Right renal pelvis (tissue), 4 donors: ENCODE results near the gene NEO1. TPM values are rescaled to one million over a fixed set of nuclear protein-coding genes. Genes with fewer than 3 reads are reported as not detected.

Source experiments
- DNase-seq, 4 donors: peaks; one replicate each; pipeline ENCODE4 v3.0.0-alpha.2; 2013; ENCODE audit warnings: low read depth in 4 of 4, low spot score in 3 of 4, missing footprints in 1 of 4
- polyA plus RNA-seq, 4 donors: library from polyadenylated mRNA; unstranded; fragments of 120-200 nt; gene quantifications; one replicate each; pipeline ENCODE4 v1.2.1, GENCODE V29; 2013; ENCODE audit not compliant: insufficient read length in 4 of 4

The NEO1 gene
- polyA plus RNA-seq, 4 donors: 126 to 141 (median 128) TPM

DNA sequence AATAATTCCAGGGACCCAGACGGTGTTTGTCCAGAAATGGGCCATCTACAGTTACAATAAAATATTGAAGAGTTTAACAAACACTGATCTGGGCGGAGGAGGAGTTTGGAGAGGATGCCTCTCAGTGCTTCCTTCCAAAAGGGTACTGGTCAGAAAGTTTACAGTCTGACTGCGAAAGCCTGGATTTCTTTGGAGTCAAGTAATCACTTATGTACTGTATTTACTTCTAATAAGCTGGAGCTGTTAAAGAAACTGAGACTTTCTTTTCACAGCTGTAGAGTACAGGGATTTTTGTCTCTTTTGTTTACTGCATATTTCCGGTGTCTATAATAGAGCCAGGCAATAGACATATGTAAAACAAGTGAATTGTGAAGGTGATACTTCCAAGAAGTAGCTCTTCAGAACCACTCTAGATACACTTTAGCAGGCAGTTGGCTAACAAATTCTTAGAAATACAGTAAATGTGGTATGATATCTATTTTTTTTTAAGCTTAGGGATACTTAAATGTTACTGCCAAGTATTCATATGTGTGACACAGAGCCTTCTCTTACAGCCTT, 22.1 kb upstream of the NEO1 start:
- DNase-seq: no peak

DNA sequence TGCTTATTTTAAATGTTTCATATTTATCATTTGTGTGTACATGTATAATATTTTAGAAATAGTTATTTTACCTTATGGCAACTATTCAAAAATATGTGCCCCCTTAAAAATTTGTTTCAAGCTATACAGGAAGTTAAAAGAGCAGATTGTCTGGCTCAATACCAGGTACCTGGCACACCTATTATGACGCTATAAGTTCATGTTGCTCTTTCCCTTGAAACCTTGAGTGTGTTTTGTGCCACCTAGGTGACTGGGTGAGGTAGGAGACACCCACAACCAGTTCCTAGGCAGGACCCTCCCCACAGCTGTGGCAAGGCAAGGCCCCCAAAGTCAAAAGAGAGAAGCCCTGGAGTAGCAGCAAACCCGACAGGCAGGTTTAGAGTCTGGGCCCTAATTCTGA, 20.6 kb upstream of the NEO1 start:
- no peak for DNase-seq

DNA sequence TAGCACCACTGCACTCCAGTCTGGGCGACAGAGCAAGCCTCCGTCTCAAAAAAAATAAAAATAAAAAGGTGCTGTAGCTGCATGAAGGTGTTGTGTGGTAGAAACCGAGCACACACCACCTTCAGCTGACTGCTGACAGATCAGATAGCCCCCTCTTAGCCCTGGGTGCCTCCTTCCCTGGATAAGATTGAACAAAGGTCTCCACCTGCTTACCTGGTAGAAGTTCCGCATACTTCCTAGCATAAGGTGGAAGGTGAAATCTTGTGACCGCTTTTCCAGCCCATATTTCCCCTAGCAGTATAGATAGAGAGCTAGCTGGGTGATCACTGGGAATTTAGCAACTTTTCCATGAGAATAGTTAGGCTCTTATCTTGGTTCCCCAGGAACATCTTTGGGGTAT, 18.7 kb upstream of the NEO1 start:
- no peak for DNase-seq

DNA sequence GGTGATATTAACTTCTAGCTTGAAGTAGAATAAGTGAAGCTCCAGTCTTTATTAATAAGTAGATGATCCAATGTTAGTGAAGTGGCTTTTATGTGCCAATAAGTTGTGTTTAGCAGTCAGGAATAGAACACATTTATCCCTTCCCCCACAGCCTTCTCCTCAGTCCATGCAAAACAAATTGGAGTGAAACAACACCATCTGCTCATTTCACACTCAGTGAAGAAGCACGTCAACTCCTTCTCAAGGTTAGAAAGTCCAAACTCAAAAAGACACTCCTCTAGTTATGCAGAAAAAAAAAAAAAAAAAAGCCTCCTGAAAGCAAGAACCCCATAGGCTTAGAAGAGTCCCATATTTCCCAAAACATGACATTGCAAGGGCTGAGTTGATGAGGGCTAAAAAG, 18.0 kb upstream of the NEO1 start:
- DNase-seq: no peak

DNA sequence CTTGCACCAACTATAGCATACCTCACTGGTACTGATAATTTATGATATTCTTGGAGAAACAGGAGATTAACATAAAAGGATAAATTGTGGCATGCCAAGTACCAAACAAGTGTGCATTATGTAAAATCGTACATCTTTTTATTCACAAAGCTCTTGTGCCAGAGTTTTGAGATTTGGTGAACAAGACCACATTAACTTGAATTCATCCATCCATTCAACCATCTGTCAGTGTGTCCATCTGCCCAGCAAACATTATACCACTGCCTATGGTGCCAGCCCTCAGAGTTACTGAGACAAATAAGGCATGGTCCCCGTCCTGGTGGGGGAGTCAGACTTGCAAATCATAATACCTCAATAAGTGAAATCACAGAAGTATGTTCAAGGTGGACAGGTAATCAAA, 17.0 kb upstream of the NEO1 start:
- no peak for DNase-seq

DNA sequence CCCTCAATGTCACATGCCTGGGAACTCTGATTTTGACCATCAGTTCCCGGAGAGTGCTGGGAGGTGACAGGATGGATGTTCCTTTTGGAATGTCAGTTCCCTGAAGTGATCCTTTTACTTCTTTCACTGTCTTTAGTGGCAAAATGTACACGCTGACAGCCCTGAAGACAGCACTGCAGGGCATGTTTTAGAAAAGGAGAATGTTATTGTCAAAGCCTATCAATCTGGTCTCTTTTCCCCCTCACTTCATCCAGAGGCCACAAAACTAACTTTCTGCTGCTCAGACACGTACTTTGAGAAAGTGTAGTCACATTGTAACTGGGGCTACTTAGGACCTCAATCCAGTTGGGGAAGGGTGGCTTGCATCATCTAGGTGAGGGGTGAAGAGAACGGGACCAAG, 14.0 kb upstream of the NEO1 start:
- no peak for DNase-seq

DNA sequence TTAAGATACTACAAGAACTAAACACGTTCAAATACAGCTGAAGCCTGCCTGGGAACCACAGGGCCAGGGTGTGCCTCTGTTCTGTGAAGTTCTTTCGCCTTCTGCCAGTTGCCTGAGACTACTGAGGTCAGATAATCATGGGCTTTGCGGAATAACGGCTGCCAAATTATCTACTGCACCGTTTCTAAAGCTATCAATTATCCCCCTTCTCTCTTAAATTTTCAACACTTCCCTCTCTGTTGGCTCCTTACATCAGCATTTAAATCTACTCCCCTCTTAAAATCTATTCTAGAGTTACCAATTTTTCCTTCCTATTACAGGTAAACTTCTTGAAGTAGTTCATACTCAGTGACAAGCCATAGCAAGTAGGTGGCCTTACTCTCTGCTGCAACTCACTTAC, 6.2 kb upstream of the NEO1 start:
- no peak for DNase-seq

DNA sequence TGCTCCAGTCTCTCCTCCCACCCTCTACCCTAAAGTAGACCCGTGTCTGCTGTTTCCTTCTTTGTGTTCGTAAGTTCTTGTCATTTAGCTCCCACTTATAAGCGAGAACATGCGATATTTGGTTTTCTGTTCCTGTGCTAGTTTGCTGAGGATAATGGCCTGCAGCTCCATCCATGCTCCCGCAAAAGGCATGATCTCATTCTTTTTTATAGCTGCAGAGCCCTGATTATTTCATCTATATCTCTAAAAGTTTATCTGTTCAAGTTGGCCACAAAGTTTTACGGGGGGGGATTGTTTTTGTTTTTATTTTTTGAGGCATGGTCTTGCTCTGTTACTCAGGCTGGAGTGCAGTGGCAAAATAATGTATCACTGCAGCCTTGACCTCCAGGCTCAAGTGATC, 4.4 kb upstream of the NEO1 start:
- no peak for DNase-seq

DNA sequence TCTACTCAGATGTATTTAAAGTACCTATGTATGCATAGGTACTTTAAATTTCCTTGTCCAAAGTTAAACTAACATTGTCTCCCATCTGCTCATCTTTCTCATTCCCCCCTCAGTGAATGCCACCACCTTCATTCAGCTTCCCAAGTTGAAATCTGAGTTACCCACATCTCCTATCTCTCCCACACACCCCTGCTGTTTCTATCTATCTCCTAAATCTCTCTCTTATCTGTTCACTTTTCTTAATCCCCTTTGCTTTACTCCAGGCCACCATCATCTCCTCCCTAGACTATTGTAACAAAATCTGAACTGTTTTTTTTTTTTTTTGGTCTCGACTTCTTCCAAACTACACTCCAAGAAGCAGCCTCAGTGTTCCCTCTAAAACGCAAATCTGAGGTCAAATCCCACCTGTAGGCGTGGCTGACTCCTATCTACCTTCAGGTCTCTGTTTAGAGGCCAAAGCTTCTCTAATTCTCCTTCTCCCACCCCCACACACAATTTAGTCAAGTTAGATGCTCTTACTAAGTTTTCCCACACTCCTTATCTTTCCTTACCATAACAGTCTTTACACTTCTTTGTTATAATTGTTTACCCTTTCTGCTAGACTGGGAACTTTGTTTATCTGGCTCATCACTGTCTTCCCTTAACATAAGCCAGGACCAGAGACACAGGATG, 3.5 kb upstream of the NEO1 start:
- no peak for DNase-seq

DNA sequence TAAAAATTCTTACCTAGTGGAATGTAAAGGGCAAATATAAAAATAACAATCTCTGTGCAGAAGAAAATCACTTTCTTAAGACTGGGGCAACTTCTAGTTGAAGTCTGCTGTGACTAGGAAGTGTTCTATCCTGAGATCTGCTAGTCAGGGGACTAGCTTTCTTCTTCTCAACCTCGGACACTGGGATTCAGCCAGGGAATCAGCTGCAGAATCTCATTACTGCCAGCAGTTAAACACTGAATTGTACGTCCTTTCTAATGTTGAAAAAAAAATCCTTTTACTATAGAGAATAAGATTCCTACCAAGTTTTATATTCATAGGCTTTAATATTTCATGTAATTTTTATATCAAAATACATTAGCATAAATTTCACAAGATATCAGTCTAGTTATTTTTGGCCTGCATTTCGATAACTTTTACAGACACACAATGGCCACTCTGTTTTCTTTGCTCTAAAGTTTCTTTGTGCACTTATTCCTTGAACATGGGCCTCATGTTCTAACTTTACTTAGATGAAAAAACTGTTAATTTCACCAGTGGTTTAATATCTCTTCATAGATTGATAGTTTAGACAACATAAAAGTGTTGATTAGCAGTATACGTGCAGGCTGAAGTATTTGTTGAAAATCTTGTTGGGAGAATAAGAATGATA, 2.6 kb upstream of the NEO1 start:
- DNase-seq: no peak

DNA sequence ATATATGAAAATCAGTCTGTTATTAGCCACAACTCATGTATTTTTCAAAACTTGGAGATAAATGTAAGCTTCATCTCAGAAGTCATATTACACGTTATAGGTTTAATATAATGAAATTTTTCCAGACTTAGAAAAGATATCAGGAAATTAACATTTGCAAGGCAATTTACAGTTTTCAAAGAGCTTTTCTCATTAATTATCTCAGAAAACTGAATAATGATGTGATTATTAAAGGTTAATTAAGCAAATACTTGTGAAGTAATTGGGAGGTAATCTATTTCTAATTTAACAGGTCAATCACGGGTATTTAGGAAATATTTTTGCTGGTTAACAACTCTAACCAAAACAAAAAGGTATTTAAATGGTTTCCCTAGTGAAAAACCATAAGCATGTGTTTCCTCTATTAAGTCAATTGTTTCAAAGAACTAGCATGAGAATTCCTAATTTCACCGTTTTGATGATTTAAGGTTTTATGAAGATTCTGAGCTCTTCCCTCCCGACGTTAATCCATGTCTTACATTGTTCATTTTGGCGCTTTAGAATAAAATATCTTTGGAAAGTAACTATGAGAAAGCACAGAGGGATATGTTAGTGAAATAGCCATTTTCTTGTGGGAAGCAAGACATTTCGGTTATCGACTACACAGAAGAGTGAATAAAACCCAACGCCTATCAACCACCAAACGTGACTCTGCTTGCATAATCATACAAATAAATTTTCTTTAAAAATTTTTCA, 1.5 kb upstream of the NEO1 start:
- no peak for DNase-seq

DNA sequence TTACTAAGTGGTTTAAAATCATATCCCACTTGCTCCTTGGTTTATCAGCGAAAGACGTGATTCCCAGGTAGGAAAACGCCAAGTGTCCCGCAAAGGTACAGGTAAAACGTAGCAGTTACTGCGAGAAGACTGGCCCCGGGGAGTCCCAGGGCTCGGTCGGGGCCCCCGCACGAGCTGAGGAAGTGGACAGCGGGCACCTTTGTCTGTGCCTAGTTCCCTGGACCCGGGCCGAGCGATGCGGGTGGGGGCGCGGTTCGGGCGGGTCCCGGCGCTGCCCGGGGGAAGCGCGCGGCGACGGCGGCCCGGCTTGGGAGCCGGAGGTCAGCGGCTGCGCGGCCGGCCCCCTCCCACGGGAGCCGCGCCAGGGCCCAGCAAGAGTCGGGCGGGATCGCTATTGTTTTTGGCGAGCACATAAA, 864 bp upstream of the NEO1 start:
- no peak for DNase-seq

DNA sequence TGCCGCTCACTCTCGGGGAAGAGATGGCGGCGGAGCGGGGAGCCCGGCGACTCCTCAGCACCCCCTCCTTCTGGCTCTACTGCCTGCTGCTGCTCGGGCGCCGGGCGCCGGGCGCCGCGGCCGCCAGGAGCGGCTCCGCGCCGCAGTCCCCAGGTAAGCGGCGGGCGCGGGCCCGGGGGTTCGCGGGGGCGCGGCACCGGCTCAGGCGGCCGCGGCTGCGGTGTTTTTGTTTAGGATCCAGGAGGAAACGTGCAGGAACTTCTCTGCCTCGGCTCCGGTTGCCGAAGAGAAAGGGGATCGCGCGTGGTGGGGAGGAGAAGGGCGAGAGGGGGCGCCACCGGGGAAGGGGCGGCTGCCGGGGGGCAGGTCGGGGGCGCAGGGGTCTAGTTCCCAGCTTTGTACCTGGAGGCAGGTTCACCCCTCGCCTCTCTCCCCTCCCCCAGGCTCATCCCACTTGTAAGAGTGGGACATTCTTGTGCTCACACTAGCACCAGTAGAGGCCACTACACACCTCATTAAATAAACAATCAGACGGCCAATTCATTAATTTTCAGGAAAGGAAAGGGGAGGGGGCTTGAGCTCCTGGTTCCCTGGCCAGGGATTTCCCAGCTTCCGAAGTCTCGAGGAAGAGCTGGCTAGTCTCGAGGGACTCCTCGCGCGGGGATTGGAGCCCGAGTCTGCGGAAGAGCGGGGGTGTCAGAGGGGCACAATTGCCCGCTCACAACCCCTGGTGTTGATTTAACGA, 562 bp downstream of the NEO1 start:
- peak in 3 of 4 donors; percentile 61 to 74 (median 64) for DNase-seq

DNA sequence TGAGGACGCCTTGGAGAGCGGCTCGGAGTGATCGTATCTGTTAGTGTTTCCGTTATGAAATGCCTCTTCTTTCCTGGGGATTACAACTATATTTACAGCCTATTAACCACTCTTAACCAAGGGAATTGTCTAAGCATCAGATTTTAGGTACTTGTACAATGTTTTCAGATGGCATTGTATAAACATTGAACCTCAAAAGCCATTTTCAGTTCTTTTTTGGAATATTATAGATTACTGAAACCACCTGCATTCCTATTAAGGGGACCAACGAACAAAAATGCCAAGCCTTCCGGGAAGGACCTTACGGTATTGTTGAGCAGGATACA, 1.1 kb downstream of the NEO1 start:
- no peak for DNase-seq

DNA sequence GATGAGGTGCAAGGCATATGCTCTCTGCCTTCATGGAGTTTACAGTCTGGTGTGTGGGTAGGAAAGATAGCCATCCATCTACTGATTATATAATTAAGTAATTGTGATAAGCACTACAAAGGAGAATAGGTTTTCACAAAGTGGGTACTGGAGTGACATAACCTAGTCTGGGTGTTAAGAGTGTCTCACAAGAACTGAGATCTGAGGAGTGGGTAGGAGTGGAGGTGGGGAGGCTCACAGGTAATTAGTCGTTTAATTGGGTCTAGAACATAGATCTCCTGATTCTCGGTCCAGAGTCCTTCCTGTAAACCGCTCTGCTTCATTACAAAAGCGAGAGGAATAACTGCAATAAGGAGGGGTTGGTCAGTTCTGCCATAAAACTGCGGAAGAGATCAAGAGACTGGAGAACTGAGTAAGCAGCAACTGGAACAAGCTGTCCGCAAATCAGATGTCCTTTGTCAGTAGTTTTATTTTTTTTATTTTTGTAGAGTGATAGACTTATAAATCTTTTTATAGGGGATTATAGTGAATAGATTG, 2.2 kb downstream of the NEO1 start:
- no peak for DNase-seq

DNA sequence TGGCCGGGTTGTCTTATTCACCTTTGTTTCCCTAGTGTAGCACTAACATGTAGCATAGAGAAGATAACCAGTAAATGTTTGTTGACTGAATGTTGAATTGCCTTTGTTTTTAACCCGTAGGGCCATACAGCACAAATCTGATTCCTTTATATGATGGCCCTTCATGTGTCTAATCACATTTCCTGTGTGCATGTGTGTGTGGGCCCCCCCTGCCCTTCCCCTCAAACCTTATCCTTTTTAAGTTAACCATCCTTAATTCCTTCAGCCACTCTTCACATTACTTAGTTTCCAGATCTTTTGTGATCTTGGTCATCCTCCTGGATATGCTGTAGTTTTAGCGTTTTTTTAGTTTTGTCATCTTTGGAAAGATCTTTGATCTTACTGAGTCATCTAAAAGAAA, 4.2 kb downstream of the NEO1 start:
- no peak for DNase-seq

DNA sequence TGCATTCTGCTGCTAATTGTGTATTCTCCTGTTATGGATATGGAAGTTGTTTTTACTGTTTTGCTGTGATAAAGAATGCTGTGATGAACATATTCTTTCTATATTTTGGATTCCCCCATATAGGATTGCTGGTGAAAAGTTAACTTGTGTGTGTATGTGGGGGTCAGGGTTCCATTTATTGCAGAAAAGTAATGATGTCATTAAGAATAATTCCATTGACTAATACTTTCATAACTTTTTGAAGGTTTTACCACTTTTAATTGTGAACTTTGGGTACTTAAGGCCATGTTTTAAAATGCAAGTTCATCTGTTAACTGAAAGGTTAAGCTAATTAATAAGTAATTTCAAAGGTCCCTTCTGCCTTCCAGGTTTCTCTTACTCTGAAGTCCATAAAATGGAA, 6.2 kb downstream of the NEO1 start:
- DNase-seq: no peak

DNA sequence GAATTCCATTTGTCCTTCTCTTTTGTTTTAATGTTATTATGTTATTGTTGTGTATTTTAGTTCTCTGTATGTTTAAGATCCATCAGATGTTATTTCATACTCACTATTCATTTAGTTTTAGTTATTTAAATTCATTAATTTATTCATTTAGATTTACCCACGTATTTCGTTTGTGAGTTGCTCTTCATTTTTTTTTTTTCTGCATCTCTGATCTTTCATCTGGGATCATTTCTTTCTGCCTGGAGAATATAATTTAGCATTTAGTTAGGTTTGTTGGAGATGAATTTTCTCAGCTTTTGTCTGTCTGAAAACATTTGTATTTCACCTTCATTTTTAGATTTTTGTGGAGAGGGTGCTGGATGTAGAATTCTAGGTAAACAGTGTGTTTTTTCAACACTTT, 12.9 kb downstream of the NEO1 start:
- DNase-seq: no peak

DNA sequence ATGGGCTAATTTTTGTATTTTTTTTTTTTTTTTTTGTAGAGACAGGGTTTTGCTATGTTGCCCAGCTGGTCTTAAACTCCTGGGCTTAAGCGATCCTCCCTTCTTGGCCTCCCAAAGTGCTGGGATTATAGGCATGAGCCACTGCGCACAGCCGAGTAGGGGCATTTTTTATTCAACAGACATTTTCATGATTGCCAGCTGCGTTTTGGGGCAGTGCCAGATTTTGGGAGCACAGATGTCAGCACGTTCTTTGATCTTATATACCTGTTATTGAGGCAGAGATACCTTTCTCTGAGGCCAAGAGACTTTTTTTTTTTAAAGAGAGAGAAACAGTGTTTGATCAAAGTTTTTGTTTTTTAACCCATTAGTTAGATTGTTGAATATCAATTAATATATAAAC, 16.8 kb downstream of the NEO1 start:
- no peak for DNase-seq

DNA sequence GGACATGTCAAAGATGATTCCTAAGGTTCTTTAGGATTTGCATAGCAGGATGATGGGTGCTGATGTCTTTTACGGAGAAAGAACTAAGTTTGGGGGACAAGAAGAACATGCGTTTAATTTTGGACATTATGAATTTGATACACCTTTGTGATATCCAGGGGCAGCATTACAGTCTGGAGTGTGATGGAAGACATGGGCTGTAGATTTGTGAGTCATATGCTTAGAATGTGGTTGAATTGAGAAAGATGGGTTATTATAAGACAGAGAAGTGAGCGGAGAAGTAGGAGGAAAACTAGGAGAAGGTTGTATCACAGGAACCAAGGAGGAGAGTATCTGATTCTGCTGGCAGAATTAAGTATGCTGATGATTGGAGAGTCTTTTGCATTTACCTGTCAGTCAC, 20.6 kb downstream of the NEO1 start:
- DNase-seq: no peak

DNA sequence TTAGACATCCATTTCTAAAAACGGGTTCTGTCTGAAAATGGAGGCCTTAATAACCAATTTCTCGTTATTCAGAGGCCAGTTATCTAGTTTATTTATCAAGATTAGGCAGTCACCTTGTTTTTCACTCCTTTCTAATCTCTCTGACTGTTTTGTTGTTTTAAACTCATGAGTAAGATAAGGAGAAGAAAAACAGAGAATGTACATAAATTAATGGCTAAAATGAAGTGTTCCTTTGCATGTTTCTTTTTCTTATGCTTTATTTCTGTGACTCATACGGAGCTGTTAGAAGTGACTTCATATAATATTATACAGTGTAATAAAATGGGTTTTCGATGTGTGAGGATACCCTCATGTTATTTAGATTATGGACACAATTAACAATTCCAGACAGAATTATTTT, 22.0 kb downstream of the NEO1 start:
- DNase-seq: no peak
